ENCODE measurements around the gene PTPN18. TPM values are rescaled to one million over a fixed set of nuclear protein-coding genes. Genes with fewer than 3 reads are reported as not detected.

PTPN18 gene
- total RNA-seq, 2 donors from 2014 or later, result 16.4 to 19.6 TPM

GRCh38 chr2:130378898-130379214, 23.0 kb downstream of the PTPN18 start:
- peaks cover 30% of the 10 kb centered on the region for H3K36me3 Mint-ChIP-seq (ENCODE audit: low read depth)
- Histone ChIP-seq H3K27me3 (ENCODE audit: control insufficient read depth, insufficient read depth, low read length, poor library complexity, severe bottlenecking) (no peaks in the 10 kb centered on the region), H3K36me3 (ENCODE audit: control insufficient read depth, insufficient read depth, low read length) (no peaks in the 10 kb centered on the region), H3K9ac (ENCODE audit: extremely low read depth, low read length, poor library complexity, severe bottlenecking) (no peak overlapping the region), H3K4me1 (ENCODE audit: control insufficient read depth, insufficient read depth, low read length) (peaks cover 4% of the 10 kb centered on the region), H3K27ac (ENCODE audit: low read depth, low read length) (no peak overlapping the region), H3K4me3 (ENCODE audit: low read length) (no peak overlapping the region), H3K9me3 (ENCODE audit: control insufficient read depth, low read length) (no peaks in the 10 kb centered on the region)
- DNase-seq, result no peak
- no peaks in the 10 kb centered on the region for H3K9me3 Mint-ChIP-seq
- 95 to 100% methylated on average over 2 to 3 of the region's 3 CpGs for WGBS, 2 experiments (ENCODE audit: insufficient coverage in 1 of 2, insufficient read length in 1 of 2)
- H3K4me3 Mint-ChIP-seq, result no peak overlapping the region
- H3K27ac Mint-ChIP-seq, result no peak overlapping the region
- TF ChIP-seq, protein P1, sequence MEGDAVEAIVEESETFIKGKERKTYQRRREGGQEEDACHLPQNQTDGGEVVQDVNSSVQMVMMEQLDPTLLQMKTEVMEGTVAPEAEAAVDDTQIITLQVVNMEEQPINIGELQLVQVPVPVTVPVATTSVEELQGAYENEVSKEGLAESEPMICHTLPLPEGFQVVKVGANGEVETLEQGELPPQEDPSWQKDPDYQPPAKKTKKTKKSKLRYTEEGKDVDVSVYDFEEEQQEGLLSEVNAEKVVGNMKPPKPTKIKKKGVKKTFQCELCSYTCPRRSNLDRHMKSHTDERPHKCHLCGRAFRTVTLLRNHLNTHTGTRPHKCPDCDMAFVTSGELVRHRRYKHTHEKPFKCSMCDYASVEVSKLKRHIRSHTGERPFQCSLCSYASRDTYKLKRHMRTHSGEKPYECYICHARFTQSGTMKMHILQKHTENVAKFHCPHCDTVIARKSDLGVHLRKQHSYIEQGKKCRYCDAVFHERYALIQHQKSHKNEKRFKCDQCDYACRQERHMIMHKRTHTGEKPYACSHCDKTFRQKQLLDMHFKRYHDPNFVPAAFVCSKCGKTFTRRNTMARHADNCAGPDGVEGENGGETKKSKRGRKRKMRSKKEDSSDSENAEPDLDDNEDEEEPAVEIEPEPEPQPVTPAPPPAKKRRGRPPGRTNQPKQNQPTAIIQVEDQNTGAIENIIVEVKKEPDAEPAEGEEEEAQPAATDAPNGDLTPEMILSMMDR (conservative IDR thresholded peaks at IDR 0.05), result no peak
- H3K4me1 Mint-ChIP-seq, result peaks cover 5% of the 10 kb centered on the region
- H3K27me3 Mint-ChIP-seq (ENCODE audit: insufficient read depth), result no peaks in the 10 kb centered on the region

DNA sequence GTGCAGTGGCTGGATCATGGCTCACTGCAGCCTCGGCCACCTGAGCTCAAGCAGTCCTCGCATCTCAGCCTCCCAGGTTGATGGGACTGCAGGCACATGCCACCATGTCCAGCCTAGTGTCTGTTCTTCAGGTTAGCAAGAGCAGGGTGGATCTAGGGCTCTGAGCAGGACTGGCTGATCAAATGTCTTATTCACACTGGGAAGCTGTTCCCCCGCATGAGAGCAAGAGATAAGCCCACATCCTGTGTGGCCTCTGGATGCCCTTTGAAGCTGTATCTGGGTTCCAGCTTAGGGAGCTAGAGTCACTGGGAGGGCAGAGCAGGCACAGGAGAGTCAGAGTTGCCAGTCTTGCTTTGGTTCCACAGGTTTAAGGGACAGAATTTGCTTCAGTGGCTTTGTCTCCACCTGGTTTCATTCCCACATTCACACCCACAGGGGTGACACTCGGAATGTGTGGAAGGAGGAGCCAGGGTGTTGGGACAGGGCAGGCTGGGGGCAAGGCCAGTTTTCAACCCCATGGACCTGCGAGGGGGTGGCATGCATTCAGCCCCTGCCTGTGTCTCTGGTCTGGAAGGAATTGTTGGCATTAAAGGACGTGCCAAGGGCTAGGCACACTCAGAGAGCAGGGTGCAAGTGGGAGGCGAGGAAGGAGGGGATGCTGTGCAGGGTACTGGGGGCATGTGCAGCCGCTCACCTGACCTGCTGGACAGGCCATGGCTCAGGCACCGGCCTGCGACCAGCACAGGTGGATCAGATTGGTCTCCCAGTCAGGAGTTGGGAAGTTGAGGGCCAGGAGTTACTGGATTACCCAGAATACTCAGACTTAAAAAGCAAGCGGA, 24.5 kb downstream of the PTPN18 start:
- H3K4me3 Mint-ChIP-seq, result no peak overlapping the region
- H3K4me1 Mint-ChIP-seq, result peaks cover 3% of the 10 kb centered on the region
- no peaks in the 10 kb centered on the region for H3K27me3 Mint-ChIP-seq (ENCODE audit: insufficient read depth)
- Histone ChIP-seq H3K9me3 (ENCODE audit: control insufficient read depth, low read length) (no peaks in the 10 kb centered on the region), H3K36me3 (ENCODE audit: control insufficient read depth, insufficient read depth, low read length) (no peaks in the 10 kb centered on the region), H3K27ac (ENCODE audit: low read depth, low read length) (no peak overlapping the region), H3K4me1 (ENCODE audit: control insufficient read depth, insufficient read depth, low read length) (peaks cover 4% of the 10 kb centered on the region), H3K27me3 (ENCODE audit: control insufficient read depth, insufficient read depth, low read length, poor library complexity, severe bottlenecking) (no peaks in the 10 kb centered on the region), H3K4me3 (ENCODE audit: low read length) (no peak overlapping the region), H3K9ac (ENCODE audit: extremely low read depth, low read length, poor library complexity, severe bottlenecking) (no peak overlapping the region)
- no peak overlapping the region for H3K27ac Mint-ChIP-seq
- TF ChIP-seq, protein P1 (conservative IDR thresholded peaks at IDR 0.05), result no peak
- no peak for DNase-seq
- no peaks in the 10 kb centered on the region for H3K9me3 Mint-ChIP-seq
- 92 to 100% methylated on average over 6 to 11 of the region's 11 CpGs for WGBS, 2 experiments (ENCODE audit: insufficient coverage in 1 of 2, insufficient read length in 1 of 2)
- peaks cover 20% of the 10 kb centered on the region for H3K36me3 Mint-ChIP-seq (ENCODE audit: low read depth)

- 88 to 90% methylated on average over 4 of the region's 4 CpGs for WGBS, 2 experiments (ENCODE audit: insufficient coverage in 1 of 2, insufficient read length in 1 of 2)
- Histone ChIP-seq H3K4me3 (ENCODE audit: low read length) (no peak overlapping the region), H3K27ac (ENCODE audit: low read depth, low read length) (no peak overlapping the region), H3K9me3 (ENCODE audit: control insufficient read depth, low read length) (no peaks in the 10 kb centered on the region), H3K9ac (ENCODE audit: extremely low read depth, low read length, poor library complexity, severe bottlenecking) (no peak overlapping the region), H3K27me3 (ENCODE audit: control insufficient read depth, insufficient read depth, low read length, poor library complexity, severe bottlenecking) (no peaks in the 10 kb centered on the region), H3K4me1 (ENCODE audit: control insufficient read depth, insufficient read depth, low read length) (peaks cover 4% of the 10 kb centered on the region), H3K36me3 (ENCODE audit: control insufficient read depth, insufficient read depth, low read length) (no peaks in the 10 kb centered on the region)
- peaks cover 3% of the 10 kb centered on the region for H3K4me1 Mint-ChIP-seq
- no peak for DNase-seq
- no peaks in the 10 kb centered on the region for H3K27me3 Mint-ChIP-seq (ENCODE audit: insufficient read depth)
- TF ChIP-seq, protein P1 (conservative IDR thresholded peaks at IDR 0.05), result no peak
- H3K4me3 Mint-ChIP-seq, result no peak overlapping the region
- no peak overlapping the region for H3K27ac Mint-ChIP-seq
- peaks cover 14% of the 10 kb centered on the region for H3K36me3 Mint-ChIP-seq (ENCODE audit: low read depth)
- no peaks in the 10 kb centered on the region for H3K9me3 Mint-ChIP-seq
Observed at GRCh38 chr2:130381145-130381544, 25.3 kb downstream of the PTPN18 start.

Measured in endodermal cell (in vitro differentiated cells).